ENCODE results near the gene DCDC2B. TPM values are rescaled to one million over a fixed set of nuclear protein-coding genes. Genes with fewer than 3 reads are reported as not detected.
"Not testable (repeated sequence)": the region's sequence is repeated elsewhere in the genome, so short reads cannot be mapped to it uniquely, and the experiment has no call there.

Gene DCDC2B
- total RNA-seq (2022) (not detected in 2 replicates), Bru-seq, nascent RNA (percentile 6 among the genes with signal in this experiment), BruChase-seq, experiment 1, labeled RNA remaining after a 6-hour chase (not detected), BruChase-seq, experiment 2, labeled RNA remaining after a 2-hour chase (percentile 9 among the genes with signal in this experiment)
- long read RNA-seq, partial matches to known transcripts: 0 of 9 reads
- long read RNA-seq, other reads (novel, unspliced or antisense): 9 of 9 reads

- peak; percentile 91 for DNase-seq
- BruUV-seq (replicated peaks): no TSS peak
- H3K4me3 Mint-ChIP-seq (ENCODE audit: low read depth, unreplicated experiment): no peak within 1 kb of the TSS
- intact Hi-C loops (cut with micrococcal nuclease; ENCODE audit: unreplicated experiment): no loop called here
- TF ChIP-seq CTCF (IDR thresholded peaks at IDR 0.05; ENCODE audit: unreplicated experiment): no peak
- no peaks in the 10 kb centered on the region for H3K27me3 Mint-ChIP-seq (ENCODE audit: unreplicated experiment)
- H3K4me1 Mint-ChIP-seq (ENCODE audit: low read depth, unreplicated experiment): peaks cover 10% of the 10 kb centered on the region
- peaks cover 72% of the 10 kb centered on the region for H3K36me3 Mint-ChIP-seq (ENCODE audit: insufficient read depth, unreplicated experiment)
- CTCF ChIA-PET: interaction anchor here (0.5 kb wide), 1 partner anchor 753 kb away, joined by 3 read pairs; no protein-coding TSS in a partner anchor
- no peaks in the 10 kb centered on the region for H3K9me3 Mint-ChIP-seq (ENCODE audit: low read depth, unreplicated experiment)
- peak within 1 kb of the TSS; percentile 72 for H3K27ac Mint-ChIP-seq (ENCODE audit: unreplicated experiment)
These were observed at the start of gene DCDC2B for GRCh38 chr1:32208891-32209328. Gene DCDC2B (plus strand): TSS chr1:32209089. CDS start chr1:32209094, 5 bp downstream.

- DNase-seq: no peak
- no peak for TF ChIP-seq CTCF (IDR thresholded peaks at IDR 0.05; ENCODE audit: unreplicated experiment)
- no TSS peak for BruUV-seq (replicated peaks)
- Mint-ChIP-seq H3K36me3 (ENCODE audit: insufficient read depth, unreplicated experiment) (peaks cover 40% of the 10 kb centered on the region), H3K27ac (ENCODE audit: unreplicated experiment) (no peak overlapping the region), H3K27me3 (ENCODE audit: unreplicated experiment) (no peaks in the 10 kb centered on the region), H3K4me3 (ENCODE audit: low read depth, unreplicated experiment) (no peak overlapping the region), H3K9me3 (ENCODE audit: low read depth, unreplicated experiment) (no peaks in the 10 kb centered on the region), H3K4me1 (ENCODE audit: low read depth, unreplicated experiment) (no peaks in the 10 kb centered on the region)
- CTCF ChIA-PET: interaction anchor here (1.1 kb wide), 1 partner anchor 37 kb away, joined by 8 read pairs; no protein-coding TSS in a partner anchor
- intact Hi-C loops (cut with micrococcal nuclease; ENCODE audit: unreplicated experiment): no loop called here
These were observed 49.7 kb upstream of the DCDC2B start for GRCh38 chr1:32159189-32159588.

- no peak for DNase-seq
- Mint-ChIP-seq H3K9me3 (ENCODE audit: low read depth, unreplicated experiment) (no peaks in the 10 kb centered on the region), H3K27ac (ENCODE audit: unreplicated experiment) (no peak overlapping the region), H3K36me3 (ENCODE audit: insufficient read depth, unreplicated experiment) (peaks cover 54% of the 10 kb centered on the region), H3K27me3 (ENCODE audit: unreplicated experiment) (no peaks in the 10 kb centered on the region), H3K4me3 (ENCODE audit: low read depth, unreplicated experiment) (no peak overlapping the region), H3K4me1 (ENCODE audit: low read depth, unreplicated experiment) (no peaks in the 10 kb centered on the region)
- intact Hi-C loops (cut with micrococcal nuclease; ENCODE audit: unreplicated experiment): no loop called here
- CTCF ChIA-PET: no interaction called here
- BruUV-seq (replicated peaks): no TSS peak
- TF ChIP-seq CTCF (IDR thresholded peaks at IDR 0.05; ENCODE audit: unreplicated experiment): no peak
These were observed 45.5 kb upstream of the DCDC2B start for GRCh38 chr1:32163405-32163804.

GRCh38 chr1:32165633-32166032 lies 43.3 kb upstream of the DCDC2B start:
- DNase-seq; H3K4me3 Mint-ChIP-seq (ENCODE audit: low read depth, unreplicated experiment); H3K9me3 Mint-ChIP-seq (ENCODE audit: low read depth, unreplicated experiment); CTCF ChIA-PET; BruUV-seq (replicated peaks); H3K4me1 Mint-ChIP-seq (ENCODE audit: low read depth, unreplicated experiment); H3K27me3 Mint-ChIP-seq (ENCODE audit: unreplicated experiment); intact Hi-C loops (cut with micrococcal nuclease; ENCODE audit: unreplicated experiment); H3K27ac Mint-ChIP-seq (ENCODE audit: unreplicated experiment): not testable (repeated sequence)
- peaks cover 55% of the 10 kb centered on the region for H3K36me3 Mint-ChIP-seq (ENCODE audit: insufficient read depth, unreplicated experiment)

- no TSS peak for BruUV-seq (replicated peaks)
- no peaks in the 10 kb centered on the region for H3K9me3 Mint-ChIP-seq (ENCODE audit: low read depth, unreplicated experiment)
- TF ChIP-seq CTCF (IDR thresholded peaks at IDR 0.05; ENCODE audit: unreplicated experiment): no peak
- no peak overlapping the region for H3K4me3 Mint-ChIP-seq (ENCODE audit: low read depth, unreplicated experiment)
- CTCF ChIA-PET: no interaction called here
- peaks cover 50% of the 10 kb centered on the region for H3K36me3 Mint-ChIP-seq (ENCODE audit: insufficient read depth, unreplicated experiment)
- intact Hi-C loops (cut with micrococcal nuclease; ENCODE audit: unreplicated experiment): no loop called here
- H3K27ac Mint-ChIP-seq (ENCODE audit: unreplicated experiment): no peak overlapping the region
- H3K27me3 Mint-ChIP-seq (ENCODE audit: unreplicated experiment): no peaks in the 10 kb centered on the region
- no peak for DNase-seq
- H3K4me1 Mint-ChIP-seq (ENCODE audit: low read depth, unreplicated experiment): peaks cover 7% of the 10 kb centered on the region
These were observed 37.9 kb upstream of the DCDC2B start for GRCh38 chr1:32170991-32171390.

Measured in Calu3 (cell line).